GM21786 (cell line): Measurements from ENCODE around the gene ADIG.

ENCODE experiments used
- ATAC-seq: cut with Tn5 transposase; IDR thresholded peaks from one replicate; pipeline ENCODE4 v1.9.1; 2021; ENCODE audit not compliant: unreplicated experiment

Gene ADIG

GRCh38 chr20:38581013-38581412 lies at the start of gene ADIG:
TSS of gene ADIG (plus strand) at chr20:38581197. CDS start at chr20:38581251, 54 bp downstream.
- ATAC-seq = no peak

- ATAC-seq = no peak
Observed at GRCh38 chr20:38534756-38535155, 46.2 kb upstream of the ADIG start.

GRCh38 chr20:38536310-38536709 lies 44.7 kb upstream of the ADIG start:
- ATAC-seq = no peak

- no peak for ATAC-seq
Observed at GRCh38 chr20:38537176-38537575, 43.8 kb upstream of the ADIG start.

GRCh38 chr20:38538789-38539188 lies 42.2 kb upstream of the ADIG start:
- no peak for ATAC-seq

- no peak for ATAC-seq
Observed at GRCh38 chr20:38543014-38543906, 37.7 kb upstream of the ADIG start.

- no peak for ATAC-seq
Observed at GRCh38 chr20:38545771-38546170, 35.2 kb upstream of the ADIG start.

- no peak for ATAC-seq
Observed at GRCh38 chr20:38547288-38548085, 33.5 kb upstream of the ADIG start.

- no peak for ATAC-seq
Observed at GRCh38 chr20:38548356-38549083, 32.5 kb upstream of the ADIG start.

GRCh38 chr20:38550274-38550673 lies 30.7 kb upstream of the ADIG start:
- ATAC-seq = no peak

- ATAC-seq = no peak
Observed at GRCh38 chr20:38551056-38551626, 29.9 kb upstream of the ADIG start.

GRCh38 chr20:38554986-38555385 lies 26.0 kb upstream of the ADIG start:
- no peak for ATAC-seq

- no peak for ATAC-seq
Observed at GRCh38 chr20:38555395-38555794, 25.6 kb upstream of the ADIG start.

GRCh38 chr20:38557174-38557573 lies 23.8 kb upstream of the ADIG start:
- no peak for ATAC-seq

GRCh38 chr20:38558596-38559360 lies 22.2 kb upstream of the ADIG start:
- no peak for ATAC-seq

- ATAC-seq = no peak
Observed at GRCh38 chr20:38559764-38560163, 21.2 kb upstream of the ADIG start.

GRCh38 chr20:38563802-38564431 lies 17.1 kb upstream of the ADIG start:
- ATAC-seq = no peak

- ATAC-seq = no peak
Observed at GRCh38 chr20:38564680-38565079, 16.3 kb upstream of the ADIG start.

GRCh38 chr20:38566036-38566598 lies 14.9 kb upstream of the ADIG start:
- no peak for ATAC-seq
